Neural progenitor cell (in vitro differentiated cells): ENCODE results near the gene SIRPB2. TPM values are rescaled to one million over a fixed set of nuclear protein-coding genes. Genes with fewer than 3 reads are reported as not detected.

Source experiments
- DNase-seq: peaks from one replicate; pipeline ENCODE4 v3.0.0-alpha.2; 2016; ENCODE audit warnings: low spot score
- H2AFZ ChIP-seq: fragments of 200-600 bp; sonication (generic); replicated peaks from 2 replicates; pipeline ENCODE4 v1.6.1; 2016; ENCODE audit warnings: antibody characterized with exemption
- H3F3A ChIP-seq: fragments of 200-600 bp; sonication (generic); 2 replicates; pipeline ENCODE4 v1.6.1; 2016; ENCODE audit warnings: antibody characterized with exemption, low read depth
- H3K27ac ChIP-seq: fragments of 200-600 bp; sonication (generic); 2 replicates; pipeline ENCODE4 v1.5.1; 2016; ENCODE audit warnings: mild to moderate bottlenecking
- H3K27me3 ChIP-seq: fragments of 200-600 bp; sonication (generic); 2 replicates; pipeline ENCODE4 v1.6.1; 2016; ENCODE audit warnings: mild to moderate bottlenecking, moderate library complexity
- H3K36me3 ChIP-seq: fragments of 200-600 bp; sonication (generic); 2 replicates; pipeline ENCODE4 v1.5.1; 2016
- H3K4me1 ChIP-seq: fragments of 200-600 bp; sonication (generic); 2 replicates; pipeline ENCODE4 v1.6.1; 2016; ENCODE audit warnings: mixed run types
- H3K4me2 ChIP-seq: fragments of 200-600 bp; sonication (generic); 2 replicates; pipeline ENCODE4 v1.6.1; 2016
- H3K4me3 ChIP-seq: fragments of 200-600 bp; sonication (generic); 2 replicates; pipeline ENCODE4 v1.5.1; 2016
- H3K79me2 ChIP-seq: fragments of 200-600 bp; sonication (generic); 2 replicates; pipeline ENCODE4 v1.6.1; 2016; ENCODE audit warnings: low read depth
- H3K9ac ChIP-seq: fragments of 200-600 bp; sonication (generic); 2 replicates; pipeline ENCODE4 v1.6.1; 2016
- H3K9me3 ChIP-seq: fragments of 200-600 bp; sonication (generic); 2 replicates; pipeline ENCODE4 v1.5.1; 2016; ENCODE audit warnings: low read depth
- H4K20me1 ChIP-seq: fragments of 200-600 bp; sonication (generic); 2 replicates; pipeline ENCODE4 v1.6.1; 2016; ENCODE audit warnings: low read depth
- H3K27ac Mint-ChIP-seq: 3 replicates; pipeline ENCODE4 v1.8.0; 2021; ENCODE audit warnings: mixed read lengths
- H3K27me3 Mint-ChIP-seq: 2 replicates; pipeline ENCODE4 v1.8.0; 2022; ENCODE audit warnings: low read depth, mild to moderate bottlenecking, inconsistent platforms, moderate library complexity, mixed read lengths; ENCODE audit not compliant: insufficient read depth
- H3K36me3 Mint-ChIP-seq: 3 replicates; pipeline ENCODE4 v1.8.0; 2021; ENCODE audit warnings: mixed read lengths
- H3K4me1 Mint-ChIP-seq: 3 replicates; pipeline ENCODE4 v1.8.0; 2021; ENCODE audit warnings: mixed read lengths
- H3K4me3 Mint-ChIP-seq: 3 replicates; pipeline ENCODE4 v1.8.0; 2021; ENCODE audit warnings: mild to moderate bottlenecking, moderate library complexity, mixed read lengths
- H3K9me3 Mint-ChIP-seq: 3 replicates; pipeline ENCODE4 v1.8.0; 2020; ENCODE audit warnings: mixed read lengths
- CTCF ChIP-seq: fragments of 200-600 bp; sonication (generic); IDR thresholded peaks from 2 replicates; pipeline ENCODE4 v1.5.1; 2017; ENCODE audit warnings: antibody characterized with exemption, mild to moderate bottlenecking
- EZH2 ChIP-seq: fragments of 200-600 bp; sonication (generic); IDR thresholded peaks from 2 replicates; pipeline ENCODE4 v1.6.1; 2017; ENCODE audit warnings: antibody characterized with exemption, mild to moderate bottlenecking, moderate library complexity
- EZH2phosphoT487 ChIP-seq: fragments of 200-600 bp; sonication (generic); IDR thresholded peaks from 2 replicates; pipeline ENCODE4 v1.6.1; 2017; ENCODE audit warnings: antibody characterized with exemption
- total RNA-seq: library from RNA; depleted of rRNA; stranded (reverse); fragments of >200 nt; gene quantifications from 2 replicates; pipeline ENCODE4 v1.2.3, GENCODE V29; 2015; ENCODE audit warnings: low replicate concordance

Gene SIRPB2
- total RNA-seq, 1 donor from 2014 or later, result not detected

- Histone ChIP-seq H2AFZ (no peak overlapping the region), H3K27me3 (no peaks in the 10 kb centered on the region), H3K9ac (no peak overlapping the region), H3K79me2 (no peaks in the 10 kb centered on the region), H3F3A (no peaks in the 10 kb centered on the region), H3K4me3 (no peak overlapping the region), H3K27ac (no peak overlapping the region), H3K4me2 (no peak overlapping the region), H3K9me3 (no peaks in the 10 kb centered on the region), H3K36me3 (no peaks in the 10 kb centered on the region), H4K20me1 (no peaks in the 10 kb centered on the region), H3K4me1 (no peaks in the 10 kb centered on the region)
- no peaks in the 10 kb centered on the region for H3K36me3 Mint-ChIP-seq
- no peak overlapping the region for H3K27ac Mint-ChIP-seq
- no peaks in the 10 kb centered on the region for H3K4me1 Mint-ChIP-seq
- H3K4me3 Mint-ChIP-seq, result no peak overlapping the region
- DNase-seq, result no peak
- H3K27me3 Mint-ChIP-seq, result no peaks in the 10 kb centered on the region
- TF ChIP-seq CTCF (no peak), EZH2phosphoT487 (no peak), EZH2 (no peak)
- H3K9me3 Mint-ChIP-seq, result no peaks in the 10 kb centered on the region
Measured at GRCh38 chr20:1496930-1497329, 5.7 kb upstream of the SIRPB2 start.

GRCh38 chr20:1494436-1494835 lies 3.2 kb upstream of the SIRPB2 start:
- Histone ChIP-seq H3K4me2 (no peak overlapping the region), H3K27me3 (no peaks in the 10 kb centered on the region), H3K9ac (no peak overlapping the region), H3K4me1 (no peaks in the 10 kb centered on the region), H4K20me1 (no peaks in the 10 kb centered on the region), H3K79me2 (no peaks in the 10 kb centered on the region), H3K9me3 (no peaks in the 10 kb centered on the region), H3K27ac (no peak overlapping the region), H3F3A (no peaks in the 10 kb centered on the region), H3K4me3 (no peak overlapping the region), H2AFZ (no peak overlapping the region), H3K36me3 (no peaks in the 10 kb centered on the region)
- Mint-ChIP-seq H3K27me3 (no peaks in the 10 kb centered on the region), H3K9me3 (no peaks in the 10 kb centered on the region), H3K4me1 (no peaks in the 10 kb centered on the region), H3K36me3 (no peaks in the 10 kb centered on the region), H3K4me3 (no peak overlapping the region), H3K27ac (no peak overlapping the region)
- TF ChIP-seq EZH2 (no peak), CTCF (no peak), EZH2phosphoT487 (no peak)
- no peak for DNase-seq

- H3K4me2 ChIP-seq, result no peak overlapping the region
- DNase-seq, result no peak
- no peak overlapping the region for H3K4me3 ChIP-seq
- H2AFZ ChIP-seq, result no peak overlapping the region
- no peaks in the 10 kb centered on the region for H3K27me3 Mint-ChIP-seq
- no peak overlapping the region for H3K4me3 Mint-ChIP-seq
- H3F3A ChIP-seq, result no peaks in the 10 kb centered on the region
- H3K4me1 ChIP-seq, result no peaks in the 10 kb centered on the region
- H3K9me3 ChIP-seq, result no peaks in the 10 kb centered on the region
- H3K9ac ChIP-seq, result no peak overlapping the region
- no peak overlapping the region for H3K27ac ChIP-seq
- no peak for TF ChIP-seq EZH2phosphoT487
- TF ChIP-seq EZH2, result no peak
- TF ChIP-seq CTCF, result no peak
- no peaks in the 10 kb centered on the region for H4K20me1 ChIP-seq
- H3K4me1 Mint-ChIP-seq, result no peaks in the 10 kb centered on the region
- no peaks in the 10 kb centered on the region for H3K27me3 ChIP-seq
- no peaks in the 10 kb centered on the region for H3K36me3 Mint-ChIP-seq
- no peaks in the 10 kb centered on the region for H3K9me3 Mint-ChIP-seq
- H3K79me2 ChIP-seq, result no peaks in the 10 kb centered on the region
- no peak overlapping the region for H3K27ac Mint-ChIP-seq
- H3K36me3 ChIP-seq, result no peaks in the 10 kb centered on the region
Measured at GRCh38 chr20:1493536-1493935, 2.3 kb upstream of the SIRPB2 start.
